ENCODE measurements around the gene JMJD8.

JMJD8 gene

DNA sequence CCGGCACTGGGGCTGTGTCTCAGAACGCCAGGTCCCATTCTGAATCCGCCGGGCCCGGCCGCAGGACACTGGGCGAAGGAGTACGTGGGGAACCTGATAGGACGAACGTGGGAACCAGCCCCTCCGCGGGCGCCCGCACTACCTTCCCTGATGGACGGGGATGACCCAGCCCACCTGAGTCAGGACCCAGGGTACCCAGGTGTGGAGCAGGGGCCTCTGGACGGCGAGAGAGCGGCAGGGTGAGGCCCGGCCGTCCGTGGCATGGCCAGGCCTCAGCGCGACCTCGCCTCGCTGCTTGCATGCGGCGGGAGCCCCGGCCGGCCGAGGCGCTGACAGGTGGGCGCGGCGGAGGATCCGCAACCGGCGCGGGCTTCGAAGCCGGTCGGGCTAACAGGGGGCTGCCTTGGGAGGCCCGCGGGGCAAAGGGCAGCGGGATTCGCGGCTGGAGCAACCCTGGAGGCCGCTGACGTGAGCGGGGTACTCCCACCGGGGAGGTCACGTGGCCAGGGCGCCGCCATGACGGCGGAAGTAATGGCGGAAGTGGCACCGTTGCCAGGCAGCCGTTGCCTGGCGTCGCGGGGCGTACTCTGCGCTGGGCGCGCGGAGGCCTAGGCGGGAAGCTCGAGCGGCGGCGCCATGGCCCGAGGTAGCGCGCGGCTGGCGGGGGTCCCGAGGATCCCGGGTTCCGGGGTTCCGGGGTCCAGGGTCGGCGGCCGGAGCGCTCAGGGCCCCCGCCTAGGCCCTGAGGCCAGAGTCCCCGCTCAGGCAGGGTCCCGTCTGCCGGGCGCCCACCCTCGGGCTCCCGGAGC is 35.1 kb downstream of the JMJD8 start, which contains the start of gene WDR90 (continued):
- TF ChIP-seq ZNF239 (tag by site-specific recombination; IDR thresholded peaks at IDR 0.05) (no peak), KLF1 (tag by site-specific recombination; IDR thresholded peaks at IDR 0.05) (peak; percentile 75), ZNF155 (tag by site-specific recombination; IDR thresholded peaks at IDR 0.05) (no peak), ZFP3 (tag by site-specific recombination; IDR thresholded peaks at IDR 0.05; ENCODE audit: low read depth) (no peak), ZNF654 (tag by site-specific recombination; IDR thresholded peaks at IDR 0.05; ENCODE audit: low read depth) (no peak), ZNF843 (tag by site-specific recombination; IDR thresholded peaks at IDR 0.05) (no peak), ZNF426 (tag by site-specific recombination; IDR thresholded peaks at IDR 0.05) (no peak), ZNF571 (tag by site-specific recombination; IDR thresholded peaks at IDR 0.05) (no peak), YY2 (tag by site-specific recombination; IDR thresholded peaks at IDR 0.05) (peak; percentile 97), ZNF416 (tag by site-specific recombination; IDR thresholded peaks at IDR 0.05) (no peak), ZBTB10 (tag by site-specific recombination; IDR thresholded peaks at IDR 0.05) (0 out of 2 replicates have a peak, but pooled peaks have one; percentile 37), ZNF585B (tag by site-specific recombination; IDR thresholded peaks at IDR 0.05) (no peak), HIC1 (tag by site-specific recombination; IDR thresholded peaks at IDR 0.05) (peak; percentile 98), ZNF335 (tag by site-specific recombination; conservative IDR thresholded peaks at IDR 0.05) (peak; percentile 79), EGR2 (tag by site-specific recombination; IDR thresholded peaks at IDR 0.05; ENCODE audit: low read depth) (no peak; the same call in 1 of the 2 replicates), ZBTB49 (tag by site-specific recombination; IDR thresholded peaks at IDR 0.05; ENCODE audit: low read depth) (no peak), ZNF10 (tag by site-specific recombination; IDR thresholded peaks at IDR 0.05) (peak; percentile 35; the same call in 1 of the 2 replicates), ZNF404 (tag by site-specific recombination; IDR thresholded peaks at IDR 0.05) (no peak), ZNF555 (tag by site-specific recombination; conservative IDR thresholded peaks at IDR 0.05) (no peak), ZSCAN16 (tag by site-specific recombination; IDR thresholded peaks at IDR 0.05) (no peak), ZNF341 (tag by site-specific recombination; IDR thresholded peaks at IDR 0.05; ENCODE audit: low read depth) (peak; percentile 41; the same call in 1 of the 2 replicates), GLI2 (tag by site-specific recombination; IDR thresholded peaks at IDR 0.05; ENCODE audit: borderline replicate concordance, low read depth) (no peak), ZBTB48 (tag by site-specific recombination; IDR thresholded peaks at IDR 0.05) (no peak), ZNF529 (tag by site-specific recombination; IDR thresholded peaks at IDR 0.05; ENCODE audit: insufficient replicate concordance) (no peak), MEIS1 (CRISPR knock-in tag; IDR thresholded peaks at IDR 0.05; ENCODE audit: borderline replicate concordance) (no peak), TRIM28 (IDR thresholded peaks at IDR 0.05; ENCODE audit: borderline replicate concordance, low read length) (no peak; the same call in 1 of the 2 replicates), ZNF391 (tag by site-specific recombination; IDR thresholded peaks at IDR 0.05; ENCODE audit: borderline replicate concordance, low read depth) (peak; percentile 66; the same call in 1 of the 2 replicates), ZBTB21 (tag by site-specific recombination; IDR thresholded peaks at IDR 0.05) (no peak), ZNF596 (tag by site-specific recombination; IDR thresholded peaks at IDR 0.05) (no peak), KLF16 (tag by site-specific recombination; IDR thresholded peaks at IDR 0.05) (peak; percentile 76; the same call in 1 of the 2 replicates), ZNF211 (tag by site-specific recombination; IDR thresholded peaks at IDR 0.05; ENCODE audit: low read depth) (no peak), ZNF747 (tag by site-specific recombination; IDR thresholded peaks at IDR 0.05) (no peak)
- TF ChIP-seq, protein P1, sequence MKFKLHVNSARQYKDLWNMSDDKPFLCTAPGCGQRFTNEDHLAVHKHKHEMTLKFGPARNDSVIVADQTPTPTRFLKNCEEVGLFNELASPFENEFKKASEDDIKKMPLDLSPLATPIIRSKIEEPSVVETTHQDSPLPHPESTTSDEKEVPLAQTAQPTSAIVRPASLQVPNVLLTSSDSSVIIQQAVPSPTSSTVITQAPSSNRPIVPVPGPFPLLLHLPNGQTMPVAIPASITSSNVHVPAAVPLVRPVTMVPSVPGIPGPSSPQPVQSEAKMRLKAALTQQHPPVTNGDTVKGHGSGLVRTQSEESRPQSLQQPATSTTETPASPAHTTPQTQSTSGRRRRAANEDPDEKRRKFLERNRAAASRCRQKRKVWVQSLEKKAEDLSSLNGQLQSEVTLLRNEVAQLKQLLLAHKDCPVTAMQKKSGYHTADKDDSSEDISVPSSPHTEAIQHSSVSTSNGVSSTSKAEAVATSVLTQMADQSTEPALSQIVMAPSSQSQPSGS (tag by site-specific recombination; IDR thresholded peaks at IDR 0.05; ENCODE audit: low read depth) = peak; percentile 28; the same call in 1 of the 2 replicates

Measured in HEK293 (cell line).